RPMI8226 (cell line): ENCODE data around the gene C11orf91.
A peak's percentile ranks its signal among the peaks of the same experiment; 100 is the strongest.
"Not testable (repeated sequence)": the region's sequence is repeated elsewhere in the genome, so short reads cannot be mapped to it uniquely, and the experiment has no call there.

Source experiments
- DNase-seq: peaks from one replicate; pipeline ENCODE4 v3.0.0-alpha.2; 2015

Gene C11orf91

DNA sequence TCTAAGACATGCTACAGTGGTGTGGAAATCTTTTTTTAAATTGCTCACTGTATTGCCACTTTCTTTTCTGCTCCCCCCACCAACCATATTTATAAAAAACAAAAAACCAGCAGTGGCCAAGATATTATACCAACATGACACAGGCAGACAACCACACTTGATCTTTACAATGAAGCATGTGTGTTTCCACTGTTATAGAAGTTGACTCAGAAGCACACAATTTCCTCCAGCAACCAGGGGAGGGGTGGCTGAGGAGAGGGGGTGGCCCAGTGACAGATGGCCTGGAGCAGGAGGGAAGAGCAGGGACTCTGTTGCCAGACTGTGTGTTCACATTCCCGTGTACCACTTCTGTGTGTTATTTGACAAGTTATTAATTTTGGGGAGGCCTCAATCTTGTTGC is 20.8 kb upstream of the C11orf91 start:
- DNase-seq, result no peak

DNA sequence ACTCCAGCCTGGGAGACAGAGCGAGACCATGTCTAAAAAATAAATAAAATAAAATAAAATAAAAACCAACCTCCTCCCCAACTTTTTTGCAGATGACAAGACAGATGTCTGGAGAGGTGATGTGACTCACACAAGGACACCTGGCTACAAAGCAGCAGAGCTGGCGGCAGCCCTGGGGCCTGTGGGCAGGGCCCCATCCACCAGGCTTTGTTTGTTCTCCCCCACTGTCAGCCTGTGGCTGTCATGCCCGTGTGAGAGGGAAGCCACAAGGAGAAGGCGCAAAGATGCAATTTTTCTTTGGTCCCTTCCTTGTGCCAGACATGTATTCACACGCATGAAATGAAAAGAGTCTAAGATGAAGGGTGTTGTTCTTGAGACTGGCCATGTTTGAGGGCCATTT is 19.0 kb upstream of the C11orf91 start:
- no peak for DNase-seq

DNA sequence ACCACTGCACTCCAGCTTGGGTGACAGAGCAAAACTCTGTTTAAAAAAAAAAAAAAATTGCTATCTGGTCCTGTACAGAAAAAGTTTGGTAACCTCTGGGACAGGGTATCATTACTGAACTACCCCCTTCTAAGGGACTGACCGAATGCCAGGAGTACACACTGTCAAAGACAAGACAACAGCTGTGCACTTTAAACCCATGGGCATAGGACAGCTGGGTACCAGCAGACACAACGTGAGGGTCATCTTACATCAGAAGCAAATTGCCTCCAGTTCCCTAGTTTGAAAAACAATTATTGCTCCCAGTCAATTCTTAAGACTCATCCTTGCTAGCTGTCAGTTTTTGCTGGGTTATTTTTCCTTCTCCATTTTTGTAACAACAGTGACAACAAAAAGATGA is 17.8 kb upstream of the C11orf91 start:
- no peak for DNase-seq

- peak; percentile 23 for DNase-seq
Measured at GRCh38 chr11:33716243-33716642, 15.6 kb upstream of the C11orf91 start.

DNA sequence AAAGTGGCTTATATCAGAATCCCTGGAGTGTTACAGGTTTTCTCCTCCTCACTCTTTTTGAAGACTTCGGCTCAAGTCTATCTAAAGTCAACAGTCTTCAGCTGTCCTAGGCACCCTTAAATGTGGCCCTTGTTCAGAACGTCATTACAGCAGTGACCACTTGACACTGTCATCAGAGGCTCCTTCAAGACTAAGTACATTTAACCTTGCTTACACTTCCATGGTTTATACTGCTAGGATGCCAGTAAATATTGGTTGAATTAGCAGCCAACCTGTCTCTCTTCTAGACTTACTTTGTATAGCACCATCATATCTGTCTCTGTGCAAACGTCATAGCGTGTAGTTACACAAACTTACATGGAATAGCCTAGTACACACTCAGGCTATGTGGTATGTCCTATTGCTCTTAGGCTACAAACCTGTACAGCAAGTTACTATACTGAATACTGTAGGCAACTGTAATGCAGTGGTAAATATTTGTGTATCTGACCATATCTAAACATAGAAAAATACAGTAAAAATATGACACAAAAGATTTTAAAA is 13.3 kb upstream of the C11orf91 start:
- no peak for DNase-seq

GRCh38 chr11:33713151-33713855 is 12.7 kb upstream of the C11orf91 start:
- no peak for DNase-seq

- no peak for DNase-seq
Measured at GRCh38 chr11:33712436-33712835, 11.8 kb upstream of the C11orf91 start.

DNA sequence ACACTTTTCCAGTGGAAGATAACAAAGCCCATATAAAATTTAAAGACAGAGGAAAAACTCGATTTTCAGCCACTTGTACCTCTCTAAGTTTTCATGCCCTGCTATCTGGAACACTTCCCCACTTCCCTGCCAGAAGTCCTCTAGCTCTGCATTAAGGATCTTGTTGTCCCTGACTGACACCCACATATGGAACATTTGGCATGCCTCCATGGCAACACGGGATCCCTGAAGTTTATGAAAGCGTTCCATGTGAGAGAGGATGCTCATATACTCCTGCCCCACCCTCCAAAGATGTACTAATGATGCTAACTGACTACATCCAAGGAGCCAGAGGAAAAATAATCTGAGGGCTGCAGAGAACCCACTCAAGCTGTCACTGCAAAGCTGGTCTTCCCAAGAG is 8.8 kb upstream of the C11orf91 start:
- DNase-seq, result no peak

DNA sequence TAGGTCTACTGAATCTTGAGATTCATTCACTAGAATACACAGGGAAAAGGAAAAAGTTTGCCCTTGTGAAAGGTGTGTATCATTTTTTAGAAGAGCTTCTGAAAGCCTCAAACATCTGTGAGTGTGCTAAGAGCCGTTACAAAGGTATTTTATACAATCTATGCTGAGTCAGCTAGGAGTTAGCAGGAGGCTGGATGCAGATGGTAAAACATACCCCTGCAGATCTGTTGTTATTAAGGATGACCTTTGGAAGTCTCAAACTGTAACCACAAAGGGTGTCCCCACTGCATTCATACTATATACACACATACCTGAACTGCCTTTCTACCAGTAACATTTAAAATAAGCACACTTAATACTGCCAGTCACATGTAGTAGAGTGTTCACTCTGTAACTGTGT is 8.4 kb upstream of the C11orf91 start:
- DNase-seq, result no peak

GRCh38 chr11:33707831-33708230 is 7.2 kb upstream of the C11orf91 start:
- not testable (repeated sequence) for DNase-seq

- DNase-seq, result no peak
Measured at GRCh38 chr11:33706966-33707365, 6.3 kb upstream of the C11orf91 start.

- DNase-seq, result no peak
Measured at GRCh38 chr11:33706546-33706945, 5.9 kb upstream of the C11orf91 start.

- DNase-seq, result no peak
Measured at GRCh38 chr11:33704240-33705002, 3.8 kb upstream of the C11orf91 start.

- no peak for DNase-seq
Measured at GRCh38 chr11:33703788-33704187, 3.2 kb upstream of the C11orf91 start.

DNA sequence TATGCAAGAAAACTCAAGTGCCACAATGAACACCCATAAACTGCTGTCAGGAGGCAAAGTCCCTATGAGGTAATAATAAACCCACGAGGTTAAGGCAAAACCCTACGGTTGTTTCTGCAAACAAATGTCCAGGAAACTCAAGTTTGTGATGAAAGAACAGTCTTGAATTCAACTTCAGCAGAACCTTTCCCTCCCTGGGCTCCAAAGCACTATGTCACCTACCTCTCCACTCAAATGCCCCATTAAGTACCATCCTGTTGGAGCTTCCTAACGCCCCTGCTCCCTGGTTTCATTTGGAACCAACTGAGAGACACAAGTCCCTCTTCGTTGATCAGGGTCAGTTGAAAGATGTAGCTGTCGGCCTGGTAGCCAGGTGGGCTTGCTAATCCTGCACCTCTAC is 2.6 kb upstream of the C11orf91 start:
- no peak for DNase-seq

DNA sequence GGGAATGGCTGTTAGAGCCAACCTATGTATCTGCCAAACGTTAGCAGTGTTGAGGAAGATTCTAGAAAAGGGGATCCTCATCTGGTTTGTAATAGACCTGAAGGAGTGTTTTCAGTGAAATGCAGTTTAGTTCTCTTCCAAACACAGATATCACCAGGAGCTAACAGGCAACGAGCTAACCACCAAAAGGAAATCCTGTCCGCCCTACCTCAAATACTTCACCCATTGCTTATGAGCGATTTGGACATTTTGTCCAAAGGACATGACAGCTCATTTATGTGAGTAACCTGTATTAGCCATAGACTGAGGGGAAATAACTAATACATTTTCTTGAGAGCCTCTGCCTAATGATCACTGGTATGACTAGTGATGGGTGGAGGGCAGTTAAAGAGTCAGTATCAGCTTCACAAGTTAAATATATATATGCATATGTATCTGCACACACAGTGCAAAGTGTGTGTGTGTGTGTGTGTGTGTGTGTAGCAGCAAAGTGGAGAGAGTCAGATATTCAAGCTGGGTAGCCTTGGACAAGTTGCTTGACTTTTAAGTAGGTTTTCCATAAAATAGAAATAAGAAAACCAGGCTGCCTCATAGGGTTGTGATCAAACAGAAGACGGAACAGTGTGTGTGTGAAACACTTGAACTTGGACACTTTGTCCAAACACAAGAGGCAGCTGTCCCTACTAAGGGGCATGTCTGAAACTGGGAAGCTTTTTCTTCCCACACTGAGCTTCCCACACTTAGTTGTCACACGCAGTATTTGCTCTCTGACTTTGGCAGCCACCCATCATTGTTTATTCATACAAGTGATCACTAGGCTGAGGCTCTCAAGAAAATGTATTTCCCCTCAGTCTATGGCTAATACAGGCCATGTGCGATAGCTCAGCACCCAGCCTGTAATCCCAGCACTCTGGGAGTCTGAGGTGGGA is 940 bp upstream of the C11orf91 start:
- DNase-seq, result no peak

- DNase-seq, result no peak
Measured at GRCh38 chr11:33700063-33700501, 544 bp downstream of the C11orf91 start.

DNA sequence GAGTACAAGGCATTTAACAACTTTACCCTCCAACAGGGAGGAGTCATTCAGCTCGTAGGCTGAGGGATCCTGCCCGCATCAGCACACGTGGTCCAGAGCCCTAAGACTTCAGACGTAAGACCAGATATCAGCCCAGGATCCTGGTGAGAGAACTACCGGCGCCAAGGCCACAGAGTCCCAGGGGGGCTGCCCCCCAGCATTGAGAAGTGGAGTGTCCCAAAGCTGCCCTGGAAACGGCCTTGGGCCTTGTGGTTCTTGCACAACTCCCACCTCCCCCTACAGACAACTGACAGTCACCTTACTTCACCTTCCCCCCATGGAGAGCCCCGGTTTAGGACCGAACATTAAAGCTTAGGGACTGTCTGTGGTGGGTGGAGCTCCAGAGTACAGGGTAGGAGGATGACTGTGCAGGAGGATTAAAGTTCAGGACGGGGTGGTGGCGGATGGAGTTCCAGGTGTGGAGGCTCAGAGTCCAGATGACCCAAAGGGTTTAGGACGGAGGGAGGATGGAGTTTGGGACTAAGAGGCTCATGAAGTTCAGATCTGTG is 1.0 kb downstream of the C11orf91 start:
- DNase-seq, result no peak

GRCh38 chr11:33698921-33699320 is 1.7 kb downstream of the C11orf91 start:
- no peak for DNase-seq

- no peak for DNase-seq
Measured at GRCh38 chr11:33697997-33698396, 2.6 kb downstream of the C11orf91 start.

- no peak for DNase-seq
Measured at GRCh38 chr11:33696931-33697638, 3.5 kb downstream of the C11orf91 start.

GRCh38 chr11:33696411-33696810 is 4.2 kb downstream of the C11orf91 start:
- peak; percentile 26 for DNase-seq
